GM12878 (cell line): ENCODE data around the gene MCRIP2. TPM values are rescaled to one million over a fixed set of nuclear protein-coding genes. Genes with fewer than 3 reads are reported as not detected.

Source experiments
- ATAC-seq: fragments of 200-7000 bp; cut with Tn5 transposase; 3 replicates; pipeline ENCODE4 v1.9.1; 2020; ENCODE audit warnings: mild to moderate bottlenecking, moderate library complexity
- BruUV-seq: library from RNA; stranded (reverse); fragments of 400-500 nt; replicated peaks from 2 replicates; lab custom pipeline; 2021; lab: Mats Ljungman, UMichigan
- CTCF ChIA-PET: fragments of 300-600 bp; sonication (Branson Sonifier 250); formaldehyde crosslinking; extraction: SDS; loops from one replicate; lab custom pipeline; 2021; ENCODE audit warnings: inconsistent platforms; lab: Yijun Ruan, JAX
- POLR2A ChIA-PET: fragments of 350-600 bp; formaldehyde crosslinking; extraction: SDS; loops from one replicate; lab custom pipeline; 2021; ENCODE audit warnings: inconsistent platforms; lab: Charles Lee
- RAD21 ChIA-PET: fragments of 300-600 bp; sonication (Branson Sonifier 250); formaldehyde crosslinking; loops from one replicate; lab custom pipeline; 2023; ENCODE audit warnings: antibody characterized with exemption; ENCODE audit not compliant: unreplicated experiment; lab: Charles Lee
- SMC1A ChIA-PET: fragments of 300-600 bp; sonication (Branson Sonifier 250); formaldehyde crosslinking; loops from one replicate; lab custom pipeline; 2023; ENCODE audit not compliant: unreplicated experiment, uncharacterized antibody; lab: Charles Lee
- DNase-seq: peaks from one replicate; pipeline ENCODE4 v3.0.0-alpha.2; 2011; ENCODE audit warnings: low read depth, low spot score
- FAIRE-seq: peaks from 3 replicates; lab custom pipeline; 2011; peaks lifted over from hg19 to GRCh38; lab: Jason Lieb, UNC
- H2AFZ ChIP-seq: 2 replicates; pipeline ENCODE4 v1.6.0; 2011; ENCODE audit warnings: low read depth, low read length, control low read depth; ENCODE audit not compliant: control insufficient read depth
- H3K27ac ChIP-seq: 2 replicates; pipeline ENCODE4 v1.5.1; 2011; ENCODE audit warnings: control low read depth; ENCODE audit not compliant: control insufficient read depth, insufficient read depth
- H3K27me3 ChIP-seq, 2 experiments: replicated peaks in 1 of 2; 2 replicates each; pipeline versions ENCODE4 v1.6.0 to v1.6.1; 2011; ENCODE audit warnings: low read length in 1 of 2; ENCODE audit not compliant: control insufficient read depth in 2 of 2, insufficient read depth in 2 of 2
- H3K36me3 ChIP-seq, 2 experiments: 2 replicates each; pipeline ENCODE4 v1.5.1; 2011; ENCODE audit warnings: low read length in 1 of 2; ENCODE audit not compliant: control insufficient read depth in 2 of 2, insufficient read depth in 2 of 2
- H3K4me1 ChIP-seq: 2 replicates; pipeline ENCODE4 v1.6.1; 2011; ENCODE audit warnings: mild to moderate bottlenecking, low read length, moderate library complexity, mixed read lengths; ENCODE audit not compliant: control insufficient read depth, insufficient read depth
- H3K4me2 ChIP-seq: 2 replicates; pipeline ENCODE4 v1.6.0; 2011; ENCODE audit warnings: control low read depth; ENCODE audit not compliant: control insufficient read depth, insufficient read depth
- H3K4me3 ChIP-seq: fragments of 200-600 bp; sonication (generic); 2 replicates; pipeline ENCODE4 v1.5.1; 2016
- H3K79me2 ChIP-seq: 2 replicates; pipeline ENCODE4 v1.6.0; 2011; ENCODE audit warnings: low read length; ENCODE audit not compliant: control insufficient read depth, insufficient read depth
- H3K9ac ChIP-seq: 2 replicates; pipeline ENCODE4 v1.8.0; 2011; ENCODE audit warnings: low read length, control low read depth, mixed read lengths; ENCODE audit not compliant: control insufficient read depth, insufficient read depth
- H3K9me3 ChIP-seq: replicated peaks from 3 replicates; pipeline ENCODE4 v1.5.1; 2011; ENCODE audit warnings: mild to moderate bottlenecking, low read length; ENCODE audit not compliant: control insufficient read depth, insufficient read depth
- H4K20me1 ChIP-seq: 2 replicates; pipeline ENCODE4 v1.6.0; 2011; ENCODE audit not compliant: control insufficient read depth, insufficient read depth
- CEBPB ChIP-seq, 2 experiments: fragments of 150-350 bp in 1 of 2; IDR thresholded peaks; 2 replicates each; pipeline ENCODE4 v1.6.1; 2012 to 2014; ENCODE audit warnings: low read depth in 2 of 2, low read length in 2 of 2, borderline replicate concordance in 1 of 2, inconsistent platforms in 1 of 2
- CHD4 ChIP-seq: fragments of 200-600 bp; sonication (generic); IDR thresholded peaks from 2 replicates; pipeline ENCODE4 v1.6.1; 2016; ENCODE audit warnings: mild to moderate bottlenecking
- CREM ChIP-seq: IDR thresholded peaks from 2 replicates; pipeline ENCODE4 v1.6.1; 2014; ENCODE audit warnings: antibody characterized with exemption, low read depth
- RAD21 ChIP-seq: IDR thresholded peaks from 2 replicates; pipeline ENCODE4 v1.6.1; 2011; ENCODE audit warnings: mild to moderate bottlenecking, low read depth, low read length, moderate library complexity; ENCODE audit not compliant: insufficient read depth
- RELA ChIP-seq: fragments of 450-650 bp; IDR thresholded peaks from 2 replicates; pipeline ENCODE4 v1.8.0; 2014; ENCODE audit warnings: borderline replicate concordance; ENCODE audit not compliant: partially characterized antibody
- SMAD1 ChIP-seq: fragments of 450-650 bp; IDR thresholded peaks from 2 replicates; pipeline ENCODE4 v1.6.1; 2018; ENCODE audit warnings: mild to moderate bottlenecking, low read depth; ENCODE audit not compliant: partially characterized antibody
- SREBF1 ChIP-seq: IDR thresholded peaks from 2 replicates; pipeline ENCODE4 v1.6.1; 2012; ENCODE audit warnings: mild to moderate bottlenecking, low read length
- TCF3 ChIP-seq: IDR thresholded peaks from 2 replicates; pipeline ENCODE4 v1.6.1; 2012; ENCODE audit warnings: low read depth, mild to moderate bottlenecking, low read length, borderline replicate concordance; ENCODE audit not compliant: insufficient read depth
- ZZZ3 ChIP-seq: IDR thresholded peaks from 2 replicates; pipeline ENCODE4 v1.6.1; 2011; ENCODE audit warnings: low read depth; ENCODE audit not compliant: control insufficient read depth, insufficient read length
- WGBS: methylation state at CpG from one replicate; pipeline ENCODE4 v1.1.6; 2016; ENCODE audit warnings: low lambda C conversion rate; ENCODE audit not compliant: insufficient replicate concordance, insufficient coverage; ENCODE audit errors: missing lambda C conversion rate; 5-methylcytosine and 5-hydroxymethylcytosine counted together
- in situ Hi-C: fragments of 300-500 bp; cut with MboI; formaldehyde crosslinking; loops from 9 replicates; pipeline ENCODE4 v1.14.3; 2018; ENCODE audit warnings: mixed read lengths
- intact Hi-C: fragments of 100-400 bp; cut with micrococcal nuclease; formaldehyde crosslinking; loops from one replicate; pipeline ENCODE4 v1.14.2; 2022; ENCODE audit not compliant: unreplicated experiment
- polyA plus RNA-seq, 11 experiments: library from polyadenylated mRNA; depleted of rRNA in 4 of 11; unstranded in 6 of 11; stranded (reverse) in 5 of 11; fragments of >200 nt; fragmentation: Nextera tagmentation in 4 of 11; fragmentation: Illumina TruSeq in 1 of 11; extraction: Ambion mirVana in 4 of 11; extraction: Trizol in 1 of 11; gene quantifications; 1 replicate in 1 of 11; 2 replicates in 10 of 11; pipeline versions ENCODE4 v1.2.1 to v1.2.3, GENCODE V29; 2011 to 2016; ENCODE audit warnings: inconsistent platforms in 2 of 11, missing spikeins in 2 of 11, low read depth in 1 of 11
- total RNA-seq, 4 experiments: library from RNA; depleted of rRNA in 3 of 4; stranded (reverse); fragments of >200 nt in 3 of 4; fragmentation: Illumina TruSeq in 1 of 4; extraction: Trizol in 1 of 4; gene quantifications; 2 replicates each; pipeline versions ENCODE4 v1.2.1 to v1.2.3, GENCODE V29; 2013 to 2021
- TF ChIP-seq, protein P1 (sequence below): IDR thresholded peaks from 2 replicates; pipeline ENCODE4 v1.6.1; 2012; ENCODE audit warnings: low read depth, low read length, improper control_type of control experiment
- TF ChIP-seq, protein P2 (sequence below): IDR thresholded peaks from 2 replicates; pipeline ENCODE4 v1.6.1; 2012; ENCODE audit warnings: improper control_type of control experiment, low read depth, low read length; ENCODE audit not compliant: insufficient replicate concordance

The MCRIP2 gene
- total and polyA plus RNA-seq, 10 of the 15 experiments (the other 5 are each of a cell fraction or from before 2014, with no cell fraction given) = 0.19 to 93.1 (median 57.9) TPM

DNA sequence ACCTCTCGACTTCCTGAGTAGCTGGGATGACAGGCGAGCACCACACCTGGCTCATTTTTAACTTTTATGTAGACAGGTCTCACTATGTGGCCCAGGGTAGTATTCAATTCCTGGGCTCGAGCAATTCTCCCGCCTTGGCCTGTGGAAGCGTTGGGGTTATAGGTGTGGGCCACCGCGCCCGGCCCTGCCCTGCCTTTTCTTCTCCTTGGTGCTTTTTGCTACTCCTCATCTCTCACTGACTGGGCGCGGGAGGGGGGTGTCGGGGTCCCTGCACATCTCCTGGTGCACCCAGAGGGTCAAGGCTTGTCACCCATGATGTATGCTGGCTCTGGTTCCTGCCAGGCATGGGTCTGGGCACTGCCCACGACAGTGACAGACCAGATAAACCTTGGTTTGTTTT lies 2.9 kb downstream of the MCRIP2 start:
- in situ Hi-C loops = no loop called here

DNA sequence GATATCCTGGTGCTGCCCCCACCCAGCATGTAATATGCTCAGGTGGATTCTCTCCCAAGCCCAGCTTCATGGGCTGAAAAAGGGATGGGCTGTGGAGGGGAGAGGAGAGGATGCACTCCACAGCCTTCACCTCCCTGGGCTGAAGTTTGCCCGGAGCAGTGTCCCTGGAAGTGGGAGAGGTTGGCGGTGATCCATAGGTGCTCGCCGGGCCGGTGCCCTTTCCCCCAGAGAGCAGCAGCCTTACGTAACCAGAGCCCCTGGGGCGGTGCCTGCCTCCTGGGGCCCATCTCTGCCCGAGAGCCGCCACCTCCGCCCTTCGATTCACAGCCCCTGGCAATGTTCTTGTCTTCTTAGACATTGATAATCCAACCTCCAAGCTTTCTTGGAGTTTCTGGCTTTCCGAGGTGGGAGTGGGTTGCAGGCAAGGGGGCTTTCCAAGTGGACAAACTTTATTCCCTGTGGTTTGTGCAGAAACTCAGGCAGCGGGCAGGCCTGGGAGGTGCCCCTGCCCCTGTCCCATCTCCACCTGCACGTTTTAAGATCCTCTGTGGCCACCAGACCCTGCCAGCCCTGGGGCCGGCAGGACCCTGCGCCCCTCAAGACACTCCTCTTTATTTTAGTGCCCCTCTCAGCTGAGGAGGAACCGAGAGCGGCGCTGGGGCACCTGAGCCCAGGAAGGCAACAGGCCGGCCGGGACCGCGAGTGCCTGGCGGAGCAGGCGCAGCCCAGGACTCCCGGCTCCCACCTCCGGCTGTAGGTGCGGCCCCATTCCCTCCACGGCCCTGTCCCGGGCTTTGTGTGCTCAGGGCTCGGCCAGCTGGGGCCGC lies 4.4 kb downstream of the MCRIP2 start:
- WGBS = 88% methylated on average over 31 of the region's 32 CpGs
- Histone ChIP-seq H3K36me3 (no peaks in the 10 kb centered on the region; a peak in 2 of 4 replicates), H3K27ac (no peak overlapping the region), H4K20me1 (no peaks in the 10 kb centered on the region), H3K9ac (no peak overlapping the region), H3K79me2 (peaks cover 45% of the 10 kb centered on the region), H3K9me3 (no peaks in the 10 kb centered on the region), H3K4me3 (no peak overlapping the region), H3K27me3 (no peaks in the 10 kb centered on the region), H3K4me1 (peaks cover 9% of the 10 kb centered on the region), H3K4me2 (no peak overlapping the region), H2AFZ (no peak overlapping the region)
- FAIRE-seq (no peak), DNase-seq (no peak), ATAC-seq (no peak)
- in situ Hi-C loops = no loop called here
- no TSS peak for BruUV-seq
- intact Hi-C loops = no loop called here
- POLR2A ChIA-PET = interaction anchor here (1.2 kb wide), 1 partner anchor 8 kb away, joined by 3 read pairs; no protein-coding TSS in a partner anchor
- CTCF ChIA-PET = no interaction called here
- RAD21 ChIA-PET = no interaction called here
- SMC1A ChIA-PET = no interaction called here
- TF ChIP-seq, protein P1, sequence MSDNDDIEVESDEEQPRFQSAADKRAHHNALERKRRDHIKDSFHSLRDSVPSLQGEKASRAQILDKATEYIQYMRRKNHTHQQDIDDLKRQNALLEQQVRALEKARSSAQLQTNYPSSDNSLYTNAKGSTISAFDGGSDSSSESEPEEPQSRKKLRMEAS = no peak
- TF ChIP-seq SREBF1 (no peak), CHD4 (no peak), TCF3 (no peak), RELA (no peak), RAD21 (no peak), CEBPB (IDR thresholded peaks at IDR 0.05; ENCODE audit: borderline replicate concordance in 1 of 2, low read depth in 2 of 2, low read length in 2 of 2) (no peak), CREM (no peak), ZZZ3 (no peak)
- TF ChIP-seq, protein P2, sequence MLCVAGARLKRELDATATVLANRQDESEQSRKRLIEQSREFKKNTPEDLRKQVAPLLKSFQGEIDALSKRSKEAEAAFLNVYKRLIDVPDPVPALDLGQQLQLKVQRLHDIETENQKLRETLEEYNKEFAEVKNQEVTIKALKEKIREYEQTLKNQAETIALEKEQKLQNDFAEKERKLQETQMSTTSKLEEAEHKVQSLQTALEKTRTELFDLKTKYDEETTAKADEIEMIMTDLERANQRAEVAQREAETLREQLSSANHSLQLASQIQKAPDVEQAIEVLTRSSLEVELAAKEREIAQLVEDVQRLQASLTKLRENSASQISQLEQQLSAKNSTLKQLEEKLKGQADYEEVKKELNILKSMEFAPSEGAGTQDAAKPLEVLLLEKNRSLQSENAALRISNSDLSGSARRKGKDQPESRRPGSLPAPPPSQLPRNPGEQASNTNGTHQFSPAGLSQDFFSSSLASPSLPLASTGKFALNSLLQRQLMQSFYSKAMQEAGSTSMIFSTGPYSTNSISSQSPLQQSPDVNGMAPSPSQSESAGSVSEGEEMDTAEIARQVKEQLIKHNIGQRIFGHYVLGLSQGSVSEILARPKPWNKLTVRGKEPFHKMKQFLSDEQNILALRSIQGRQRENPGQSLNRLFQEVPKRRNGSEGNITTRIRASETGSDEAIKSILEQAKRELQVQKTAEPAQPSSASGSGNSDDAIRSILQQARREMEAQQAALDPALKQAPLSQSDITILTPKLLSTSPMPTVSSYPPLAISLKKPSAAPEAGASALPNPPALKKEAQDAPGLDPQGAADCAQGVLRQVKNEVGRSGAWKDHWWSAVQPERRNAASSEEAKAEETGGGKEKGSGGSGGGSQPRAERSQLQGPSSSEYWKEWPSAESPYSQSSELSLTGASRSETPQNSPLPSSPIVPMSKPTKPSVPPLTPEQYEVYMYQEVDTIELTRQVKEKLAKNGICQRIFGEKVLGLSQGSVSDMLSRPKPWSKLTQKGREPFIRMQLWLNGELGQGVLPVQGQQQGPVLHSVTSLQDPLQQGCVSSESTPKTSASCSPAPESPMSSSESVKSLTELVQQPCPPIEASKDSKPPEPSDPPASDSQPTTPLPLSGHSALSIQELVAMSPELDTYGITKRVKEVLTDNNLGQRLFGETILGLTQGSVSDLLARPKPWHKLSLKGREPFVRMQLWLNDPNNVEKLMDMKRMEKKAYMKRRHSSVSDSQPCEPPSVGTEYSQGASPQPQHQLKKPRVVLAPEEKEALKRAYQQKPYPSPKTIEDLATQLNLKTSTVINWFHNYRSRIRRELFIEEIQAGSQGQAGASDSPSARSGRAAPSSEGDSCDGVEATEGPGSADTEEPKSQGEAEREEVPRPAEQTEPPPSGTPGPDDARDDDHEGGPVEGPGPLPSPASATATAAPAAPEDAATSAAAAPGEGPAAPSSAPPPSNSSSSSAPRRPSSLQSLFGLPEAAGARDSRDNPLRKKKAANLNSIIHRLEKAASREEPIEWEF = no peak

More for the DNA sequence above, 2.9 kb downstream of the MCRIP2 start:
- no peak overlapping the region for H3K27ac ChIP-seq
- BruUV-seq = no TSS peak
- WGBS = 91% methylated on average over 11 of the region's 12 CpGs
- POLR2A ChIA-PET = no interaction called here
- FAIRE-seq (no peak), ATAC-seq (no peak), DNase-seq (no peak)
- H3K27me3 ChIP-seq = no peaks in the 10 kb centered on the region
- CTCF ChIA-PET = no interaction called here
- intact Hi-C loops = no loop called here
- no peak overlapping the region for H3K4me3 ChIP-seq
- no peak for TF ChIP-seq SMAD1
- no peaks in the 10 kb centered on the region; a peak in 2 of 4 replicates for H3K36me3 ChIP-seq
- SMC1A ChIA-PET = no interaction called here
- RAD21 ChIA-PET = no interaction called here
- H3K4me1 ChIP-seq = peaks cover 3% of the 10 kb centered on the region
- H3K9ac ChIP-seq = no peak overlapping the region
- H4K20me1 ChIP-seq = no peaks in the 10 kb centered on the region
- H3K9me3 ChIP-seq = no peaks in the 10 kb centered on the region
- H3K4me2 ChIP-seq = no peak overlapping the region
- peaks cover 44% of the 10 kb centered on the region for H3K79me2 ChIP-seq
- no peak overlapping the region for H2AFZ ChIP-seq
